Mammary epithelial cell (primary cell): ENCODE measurements around the gene ANKRD28.

Experiments
- CTCF ChIP-seq, 2 donors: IDR thresholded peaks in 1 of 2; conservative IDR thresholded peaks in 1 of 2; 2 replicates each; pipeline ENCODE4 v1.5.1; 2011 to 2012; ENCODE audit warnings: inconsistent platforms in 2 of 2, low read length in 2 of 2, mild to moderate bottlenecking in 2 of 2, control low read depth in 1 of 2, low read depth in 1 of 2; ENCODE audit not compliant: insufficient read depth in 1 of 2; ENCODE audit errors: extremely low read depth in 1 of 2
- EZH2 ChIP-seq: IDR thresholded peaks from 2 replicates; pipeline ENCODE4 v1.6.1; 2012; ENCODE audit warnings: low read length, inconsistent platforms, borderline replicate concordance

DNA sequence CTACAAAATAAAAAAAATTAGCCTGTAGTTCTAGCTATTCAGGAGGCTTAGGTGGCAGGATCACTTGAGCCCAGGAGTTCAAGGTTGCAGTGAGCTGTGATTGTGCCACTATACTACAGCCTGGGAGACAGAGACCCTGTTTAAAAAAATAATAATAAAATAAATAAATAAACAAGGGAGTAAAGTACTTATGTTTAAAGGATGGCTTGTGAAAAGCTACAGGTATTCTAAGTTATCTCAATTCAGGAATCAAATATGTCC is 74.2 kb downstream of the ANKRD28 start:
- TF ChIP-seq CTCF (conservative IDR thresholded peaks at IDR 0.05 in 1 of 2, IDR thresholded peaks at IDR 0.05 in 1 of 2; ENCODE audit: extremely low read depth in 1 of 2, insufficient read depth in 1 of 2, low read depth in 1 of 2, low read length in 2 of 2) (no peak), EZH2 (no peak)
